B cell (primary cell): ENCODE results near the gene KLHL30. TPM values are rescaled to one million over a fixed set of nuclear protein-coding genes. Genes with fewer than 3 reads are reported as not detected.

Experiments
- ATAC-seq: fragments of 200-7000 bp; cut with Tn5 transposase; one replicate; pipeline ENCODE4 v1.10.0; 2021; ENCODE audit warnings: low read depth, mild to moderate bottlenecking, moderate number of reproducible peaks, moderate library complexity
- CTCF ChIA-PET: fragments of 350-600 bp; sonication (Branson Sonifier 250); formaldehyde crosslinking; loops from one replicate; lab custom pipeline; 2021; ENCODE audit warnings: antibody characterized with exemption, inconsistent platforms; lab: Charles Lee
- POLR2A ChIA-PET: fragments of 350-600 bp; sonication (Branson Sonifier 250); formaldehyde crosslinking; loops from one replicate; lab custom pipeline; 2021; ENCODE audit warnings: antibody characterized with exemption; lab: Charles Lee
- DNase-seq: peaks from one replicate; pipeline ENCODE4 v3.0.0; 2013
- H2AFZ ChIP-seq: 2 replicates; pipeline ENCODE4 v1.6.1; 2012; ENCODE audit warnings: mild to moderate bottlenecking, low read depth, low read length; ENCODE audit not compliant: insufficient read depth, poor library complexity, severe bottlenecking
- H3K27ac ChIP-seq, 2 donors: 1 replicate in 1 of 2; 2 replicates in 1 of 2; pipeline ENCODE4 v1.5.1; 2012 to 2013; ENCODE audit warnings: low read length in 2 of 2, mild to moderate bottlenecking in 2 of 2, moderate library complexity in 1 of 2
- H3K27me3 ChIP-seq, 4 experiments: fragments of 200-600 bp in 1 of 4; sonication (generic) in 1 of 4; replicated peaks in 1 of 4; 1 replicate in 2 of 4; 2 replicates in 2 of 4; pipeline versions ENCODE4 v1.6.1 to v1.7.0; 2013 to 2016; ENCODE audit warnings: low read length in 3 of 4, mild to moderate bottlenecking in 2 of 4, mixed read lengths in 1 of 4, moderate library complexity in 1 of 4; ENCODE audit not compliant: insufficient read depth in 4 of 4, control insufficient read depth in 3 of 4; ENCODE audit errors: control extremely low read depth in 1 of 4
- H3K36me3 ChIP-seq, 2 experiments: replicated peaks in 1 of 2; 1 replicate in 1 of 2; 2 replicates in 1 of 2; pipeline versions ENCODE4 v1.6.1 to v1.7.1; 2013; ENCODE audit warnings: low read length in 1 of 2; ENCODE audit not compliant: insufficient read depth in 2 of 2, control insufficient read depth in 1 of 2; ENCODE audit errors: control extremely low read depth in 1 of 2, extremely low read depth in 1 of 2
- H3K4me1 ChIP-seq, 2 donors: fragments of 200-600 bp in 1 of 2; sonication (generic) in 1 of 2; 1 replicate in 1 of 2; 2 replicates in 1 of 2; pipeline versions ENCODE4 v1.5.1 to v1.6.1; 2013 to 2017; ENCODE audit warnings: low read length in 2 of 2; ENCODE audit not compliant: control insufficient read depth in 2 of 2, insufficient read depth in 2 of 2
- H3K4me2 ChIP-seq: replicated peaks from 2 replicates; pipeline ENCODE3; 2012; ENCODE audit warnings: mild to moderate bottlenecking, low read depth, low read length; ENCODE audit not compliant: poor library complexity, severe bottlenecking
- H3K4me3 ChIP-seq, 5 experiments: fragments of 200-600 bp in 1 of 5; sonication (generic) in 1 of 5; 1 replicate in 3 of 5; 2 replicates in 2 of 5; pipeline versions ENCODE4 v1.5.1 to v1.7.0; 2011 to 2016; ENCODE audit warnings: low read length in 4 of 5, mild to moderate bottlenecking in 4 of 5, low read depth in 2 of 5, control low read depth in 1 of 5, moderate library complexity in 1 of 5; ENCODE audit not compliant: insufficient read depth in 1 of 5; ENCODE audit errors: control extremely low read depth in 1 of 5, extremely low read depth in 1 of 5
- H3K79me2 ChIP-seq: fragments of 200-600 bp; sonication (generic); one replicate; pipeline ENCODE4 v1.6.0; 2016; ENCODE audit warnings: low read length; ENCODE audit not compliant: control insufficient read depth, insufficient read depth
- H3K9ac ChIP-seq: fragments of 200-600 bp; sonication (generic); 2 replicates; pipeline ENCODE4 v1.6.1; 2017; ENCODE audit warnings: mild to moderate bottlenecking, low read length, moderate library complexity
- H3K9me3 ChIP-seq, 3 donors: one replicate each; pipeline versions ENCODE4 v1.6.1 to v1.7.1; 2013; ENCODE audit warnings: low read length in 2 of 3; ENCODE audit not compliant: control insufficient read depth in 2 of 3, insufficient read depth in 1 of 3; ENCODE audit errors: control extremely low read depth in 1 of 3
- H4K20me1 ChIP-seq: 2 replicates; pipeline ENCODE4 v1.6.0; 2012; ENCODE audit warnings: mild to moderate bottlenecking, low read length; ENCODE audit not compliant: insufficient read depth, control insufficient read depth, poor library complexity, severe bottlenecking
- H3K27ac Mint-ChIP-seq: one replicate; pipeline ENCODE4 v1.8.0; 2021; ENCODE audit warnings: mixed read lengths
- H3K27me3 Mint-ChIP-seq: one replicate; pipeline ENCODE4 v1.8.0; 2021; ENCODE audit warnings: mixed read lengths
- H3K4me1 Mint-ChIP-seq: one replicate; pipeline ENCODE4 v1.8.0; 2021; ENCODE audit warnings: mixed read lengths
- H3K4me3 Mint-ChIP-seq: one replicate; pipeline ENCODE4 v1.8.0; 2021; ENCODE audit warnings: mixed read lengths
- H3K9me3 Mint-ChIP-seq: one replicate; pipeline ENCODE4 v1.8.0; 2022; ENCODE audit warnings: mixed read lengths; ENCODE audit not compliant: insufficient read depth
- CTCF ChIP-seq: fragments of 200-600 bp; IDR thresholded peaks from one replicate; pipeline ENCODE4 v1.8.0; 2022; ENCODE audit warnings: antibody characterized with exemption, mild to moderate bottlenecking
- EZH2 ChIP-seq: IDR thresholded peaks from 2 replicates; pipeline ENCODE4 v1.6.1; 2012; ENCODE audit warnings: borderline replicate concordance, low read depth, mild to moderate bottlenecking, moderate library complexity, low read length; ENCODE audit not compliant: insufficient read depth, poor library complexity, severe bottlenecking
- WGBS: methylation state at CpG from one replicate; pipeline ENCODE4 v1.1.5; 2013; ENCODE audit warnings: missing lambda C conversion rate; ENCODE audit not compliant: insufficient coverage; 5-methylcytosine and 5-hydroxymethylcytosine counted together
- intact Hi-C: fragments of 100-400 bp; cut with micrococcal nuclease; formaldehyde crosslinking; loops from one replicate; pipeline ENCODE4 v1.10.0; 2022
- polyA plus RNA-seq: library from polyadenylated mRNA; depleted of rRNA; stranded (reverse); fragments of >200 nt; gene quantifications from 2 replicates; pipeline ENCODE4 v1.2.3, GENCODE V29; 2012
- total RNA-seq, 2 donors: library from RNA; stranded (reverse); fragments of 120-200 nt in 1 of 2; gene quantifications; 1 replicate in 1 of 2; 2 replicates in 1 of 2; pipeline versions ENCODE4 v1.2.3 to v1.2.4, GENCODE V29; 2013 to 2022

Gene KLHL30
- total and polyA plus RNA-seq, 2 donors (not counting 1 experiment from before 2014, with no cell fraction given), result not detected

GRCh38 chr2:238093181-238094140 lies 45.0 kb upstream of the KLHL30 start:
- DNase-seq, result no peak
- POLR2A ChIA-PET, result no interaction called here
- CTCF ChIA-PET, result no interaction called here
- H3K27ac Mint-ChIP-seq, result no peak overlapping the region
- intact Hi-C loops, result no loop called here
- no peaks in the 10 kb centered on the region for H3K9me3 Mint-ChIP-seq
- H2AFZ ChIP-seq, result no peak overlapping the region
- no peaks in the 10 kb centered on the region for H3K79me2 ChIP-seq
- no peaks in the 10 kb centered on the region for H3K36me3 ChIP-seq
- H3K27me3 Mint-ChIP-seq, result no peaks in the 10 kb centered on the region
- peaks cover 3% of the 10 kb centered on the region for H3K4me1 Mint-ChIP-seq
- no peak overlapping the region for H3K4me3 ChIP-seq
- WGBS, result 92% methylated on average over 21 of the region's 26 CpGs
- no peak overlapping the region for H3K4me2 ChIP-seq
- no peaks in the 10 kb centered on the region for H3K27me3 ChIP-seq
- H3K4me1 ChIP-seq, result peaks cover 0 to 3% of the 10 kb centered on the region in 2 donors
- TF ChIP-seq EZH2 (no peak), CTCF (no peak)
- no peak for ATAC-seq
- H4K20me1 ChIP-seq, result no peaks in the 10 kb centered on the region
- no peaks in the 10 kb centered on the region for H3K9me3 ChIP-seq
- H3K27ac ChIP-seq, result no peak overlapping the region
- H3K9ac ChIP-seq, result no peak overlapping the region
- no peak overlapping the region for H3K4me3 Mint-ChIP-seq

GRCh38 chr2:238094438-238095022 lies 43.9 kb upstream of the KLHL30 start:
- H3K27ac Mint-ChIP-seq, result no peak overlapping the region
- H3K4me3 ChIP-seq, result no peak overlapping the region
- CTCF ChIA-PET, result no interaction called here

More at GRCh38 chr2:238094438-238095022, 43.9 kb upstream of the KLHL30 start:
- ATAC-seq (no peak), DNase-seq (no peak)
- Histone ChIP-seq H3K9ac (no peak overlapping the region), H3K79me2 (no peaks in the 10 kb centered on the region), H4K20me1 (no peaks in the 10 kb centered on the region), H3K4me2 (no peak overlapping the region), H3K36me3 (no peaks in the 10 kb centered on the region), H2AFZ (no peak overlapping the region), H3K27ac (no peak overlapping the region), H3K27me3 (no peaks in the 10 kb centered on the region), H3K4me1 (peaks cover 11 to 14% of the 10 kb centered on the region in 2 donors), H3K9me3 (no peaks in the 10 kb centered on the region)
- POLR2A ChIA-PET, result no interaction called here
- TF ChIP-seq EZH2, result no peak
- no peak for TF ChIP-seq CTCF
- intact Hi-C loops, result no loop called here
- no peak overlapping the region for H3K4me3 Mint-ChIP-seq
- WGBS, result 98% methylated on average over 12 of the region's 17 CpGs
- H3K9me3 Mint-ChIP-seq, result no peaks in the 10 kb centered on the region
- no peaks in the 10 kb centered on the region for H3K27me3 Mint-ChIP-seq
- peaks cover 14% of the 10 kb centered on the region for H3K4me1 Mint-ChIP-seq
